Panc1 (cell line): ENCODE data around the gene LOXL3. TPM values are rescaled to one million over a fixed set of nuclear protein-coding genes. Genes with fewer than 3 reads are reported as not detected.

Source experiments
- ATAC-seq: fragments of 200-7000 bp; cut with Tn5 transposase; 2 replicates; pipeline ENCODE4 v1.9.1; 2020; ENCODE audit warnings: mild to moderate bottlenecking, moderate library complexity
- BruUV-seq: library from RNA; stranded (reverse); fragments of 400-500 nt; replicated peaks from 2 replicates; lab custom pipeline; 2021; lab: Mats Ljungman, UMichigan
- CTCF ChIA-PET: fragments of 300-600 bp; sonication (Branson Sonifier 250); formaldehyde crosslinking; loops from one replicate; lab custom pipeline; 2022; ENCODE audit warnings: antibody characterized with exemption; lab: Charles Lee
- POLR2A ChIA-PET: fragments of 300-600 bp; sonication (Branson Sonifier 250); formaldehyde crosslinking; loops from one replicate; lab custom pipeline; 2022; ENCODE audit warnings: antibody characterized with exemption; lab: Charles Lee
- DNase-seq: peaks from one replicate; pipeline ENCODE4 v3.0.0-alpha.2; 2010; ENCODE audit warnings: low read depth, low spot score
- H3K27ac ChIP-seq: 2 replicates; pipeline ENCODE4 v1.5.1; 2011; ENCODE audit warnings: mild to moderate bottlenecking, low read length, inconsistent platforms
- H3K27me3 ChIP-seq: fragments of 200-500 bp; sonication (Bioruptor generic); 2 replicates; pipeline ENCODE4 v1.6.0; 2014; ENCODE audit warnings: low read length, inconsistent platforms; ENCODE audit not compliant: control insufficient read depth, insufficient read depth
- H3K36me3 ChIP-seq: fragments of 200-500 bp; sonication (Bioruptor generic); 2 replicates; pipeline ENCODE4 v1.5.1; 2014; ENCODE audit warnings: inconsistent platforms, mild to moderate bottlenecking, low read length, moderate library complexity; ENCODE audit not compliant: control insufficient read depth, insufficient read depth
- H3K4me1 ChIP-seq: 2 replicates; pipeline ENCODE4 v1.5.1; 2011; ENCODE audit warnings: inconsistent platforms, mild to moderate bottlenecking, low read length, moderate library complexity; ENCODE audit not compliant: control insufficient read depth, insufficient read depth
- H3K4me3 ChIP-seq, 2 experiments: 2 replicates each; pipeline ENCODE4 v1.5.1; 2011 to 2012; ENCODE audit warnings: low read depth in 2 of 2, low read length in 2 of 2, mild to moderate bottlenecking in 2 of 2, inconsistent platforms in 1 of 2, moderate library complexity in 1 of 2
- H3K9me3 ChIP-seq: fragments of 200-500 bp; sonication (Bioruptor generic); 2 replicates; pipeline ENCODE4 v1.5.1; 2014; ENCODE audit warnings: low read depth, mild to moderate bottlenecking, inconsistent platforms, low read length, moderate library complexity; ENCODE audit not compliant: control insufficient read depth, insufficient read depth
- POLR2AphosphoS5 ChIP-seq: IDR thresholded peaks from 2 replicates; pipeline ENCODE4 v1.6.1; 2012; ENCODE audit warnings: mild to moderate bottlenecking, low read depth, low read length, moderate library complexity
- SIN3A ChIP-seq: IDR thresholded peaks from 2 replicates; pipeline ENCODE4 v1.6.1; 2012; ENCODE audit warnings: low read depth, mild to moderate bottlenecking, low read length, moderate library complexity, borderline replicate concordance; ENCODE audit not compliant: insufficient read depth
- TCF7L2 ChIP-seq: IDR thresholded peaks from 2 replicates; pipeline ENCODE4 v1.6.1; 2011; ENCODE audit warnings: mild to moderate bottlenecking, low read depth, low read length, inconsistent platforms
- in situ Hi-C: cut with HindIII; loops from 2 replicates; pipeline ENCODE4 v1.10.0; 2016; ENCODE audit warnings: low sequenced_read_pairs, low pct_unique_long_range_greater_than_20kb
- intact Hi-C: fragments of 100-400 bp; cut with micrococcal nuclease; formaldehyde crosslinking; loops from one replicate; pipeline ENCODE4 v1.10.0; 2022; ENCODE audit not compliant: unreplicated experiment
- total RNA-seq: library from RNA; stranded (reverse); gene quantifications from one replicate; pipeline ENCODE4 v1.2.1, GENCODE V29; 2021; ENCODE audit not compliant: unreplicated experiment
- TF ChIP-seq, protein P1 (sequence below): fragments of 450-650 bp; IDR thresholded peaks from 2 replicates; pipeline ENCODE4 v1.5.1; 2017; ENCODE audit warnings: mild to moderate bottlenecking
- TF ChIP-seq, protein P2 (sequence below), 2 experiments: IDR thresholded peaks; 2 replicates each; pipeline ENCODE4 v1.6.1; 2011 to 2012; ENCODE audit warnings: low read depth in 2 of 2, control low read depth in 1 of 2, low read length in 1 of 2, mild to moderate bottlenecking in 1 of 2, moderate library complexity in 1 of 2; ENCODE audit not compliant: insufficient read depth in 1 of 2

LOXL3 gene
- total RNA-seq, 1 experiment from 2014 or later, result 1.0 TPM

DNA sequence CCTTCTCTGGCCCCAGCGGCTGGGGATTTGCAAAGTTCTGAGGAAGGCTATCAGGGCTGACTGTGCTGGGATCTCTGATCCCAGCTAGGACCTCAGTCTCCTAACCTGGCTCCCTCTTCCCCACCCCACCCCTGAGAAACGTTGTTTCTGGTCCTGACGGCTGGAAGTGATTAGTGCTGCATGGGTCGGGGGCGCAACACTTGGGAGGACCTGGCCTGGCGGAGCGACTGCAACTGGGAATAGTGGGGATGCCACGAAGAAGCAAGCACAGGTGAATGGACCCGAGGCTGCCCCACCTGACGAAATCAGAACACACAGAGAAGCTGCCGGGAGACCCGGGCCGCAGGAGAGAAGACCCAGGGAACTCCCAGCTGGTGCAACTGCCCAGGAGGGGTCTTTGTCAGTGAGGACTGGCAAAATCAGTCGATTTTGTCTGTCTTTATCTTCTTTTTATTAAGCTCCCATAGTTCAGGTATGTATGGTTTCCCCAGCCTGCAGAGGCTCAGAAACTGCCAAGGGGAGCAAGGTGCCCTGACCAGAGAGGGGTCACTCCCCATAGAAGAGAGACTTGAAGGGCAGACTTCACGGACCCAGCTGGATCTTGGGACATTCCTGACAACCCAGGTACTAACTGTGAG is 53.7 kb downstream of the LOXL3 start:
- Histone ChIP-seq H3K4me1 (peaks cover 45% of the 10 kb centered on the region), H3K9me3 (no peaks in the 10 kb centered on the region), H3K27ac (peak overlapping the region; percentile 81), H3K27me3 (no peaks in the 10 kb centered on the region), H3K36me3 (no peaks in the 10 kb centered on the region; the same call in 1 of the 2 replicates), H3K4me3 (peak overlapping the region; percentile 43 to 65)
- ChIA-PET CTCF (interaction anchor here (0.6 kb wide), 1 partner anchor 48 kb away, joined by 3 read pairs; no protein-coding TSS in a partner anchor), POLR2A (interaction anchor here (0.5 to 1.5 kb wide), 3 partner anchors 11 to 42 kb away, joined by 3 to 12 read pairs (median 3); partner anchors contain the start of genes TLX2 and WBP1)
- no peak for ATAC-seq
- in situ Hi-C loops, result no loop called here
- intact Hi-C loops, result loop anchor here (10.0 kb wide), 1 partner anchor 85 kb away; no protein-coding TSS in a partner anchor
- DNase-seq, result no peak
- no peak for TF ChIP-seq SIN3A
- no peak for TF ChIP-seq TCF7L2
- no peak; the same call in 1 of the 2 replicates for TF ChIP-seq POLR2AphosphoS5
- TF ChIP-seq, protein P1, sequence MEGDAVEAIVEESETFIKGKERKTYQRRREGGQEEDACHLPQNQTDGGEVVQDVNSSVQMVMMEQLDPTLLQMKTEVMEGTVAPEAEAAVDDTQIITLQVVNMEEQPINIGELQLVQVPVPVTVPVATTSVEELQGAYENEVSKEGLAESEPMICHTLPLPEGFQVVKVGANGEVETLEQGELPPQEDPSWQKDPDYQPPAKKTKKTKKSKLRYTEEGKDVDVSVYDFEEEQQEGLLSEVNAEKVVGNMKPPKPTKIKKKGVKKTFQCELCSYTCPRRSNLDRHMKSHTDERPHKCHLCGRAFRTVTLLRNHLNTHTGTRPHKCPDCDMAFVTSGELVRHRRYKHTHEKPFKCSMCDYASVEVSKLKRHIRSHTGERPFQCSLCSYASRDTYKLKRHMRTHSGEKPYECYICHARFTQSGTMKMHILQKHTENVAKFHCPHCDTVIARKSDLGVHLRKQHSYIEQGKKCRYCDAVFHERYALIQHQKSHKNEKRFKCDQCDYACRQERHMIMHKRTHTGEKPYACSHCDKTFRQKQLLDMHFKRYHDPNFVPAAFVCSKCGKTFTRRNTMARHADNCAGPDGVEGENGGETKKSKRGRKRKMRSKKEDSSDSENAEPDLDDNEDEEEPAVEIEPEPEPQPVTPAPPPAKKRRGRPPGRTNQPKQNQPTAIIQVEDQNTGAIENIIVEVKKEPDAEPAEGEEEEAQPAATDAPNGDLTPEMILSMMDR, result no peak
- TF ChIP-seq, protein P2, sequence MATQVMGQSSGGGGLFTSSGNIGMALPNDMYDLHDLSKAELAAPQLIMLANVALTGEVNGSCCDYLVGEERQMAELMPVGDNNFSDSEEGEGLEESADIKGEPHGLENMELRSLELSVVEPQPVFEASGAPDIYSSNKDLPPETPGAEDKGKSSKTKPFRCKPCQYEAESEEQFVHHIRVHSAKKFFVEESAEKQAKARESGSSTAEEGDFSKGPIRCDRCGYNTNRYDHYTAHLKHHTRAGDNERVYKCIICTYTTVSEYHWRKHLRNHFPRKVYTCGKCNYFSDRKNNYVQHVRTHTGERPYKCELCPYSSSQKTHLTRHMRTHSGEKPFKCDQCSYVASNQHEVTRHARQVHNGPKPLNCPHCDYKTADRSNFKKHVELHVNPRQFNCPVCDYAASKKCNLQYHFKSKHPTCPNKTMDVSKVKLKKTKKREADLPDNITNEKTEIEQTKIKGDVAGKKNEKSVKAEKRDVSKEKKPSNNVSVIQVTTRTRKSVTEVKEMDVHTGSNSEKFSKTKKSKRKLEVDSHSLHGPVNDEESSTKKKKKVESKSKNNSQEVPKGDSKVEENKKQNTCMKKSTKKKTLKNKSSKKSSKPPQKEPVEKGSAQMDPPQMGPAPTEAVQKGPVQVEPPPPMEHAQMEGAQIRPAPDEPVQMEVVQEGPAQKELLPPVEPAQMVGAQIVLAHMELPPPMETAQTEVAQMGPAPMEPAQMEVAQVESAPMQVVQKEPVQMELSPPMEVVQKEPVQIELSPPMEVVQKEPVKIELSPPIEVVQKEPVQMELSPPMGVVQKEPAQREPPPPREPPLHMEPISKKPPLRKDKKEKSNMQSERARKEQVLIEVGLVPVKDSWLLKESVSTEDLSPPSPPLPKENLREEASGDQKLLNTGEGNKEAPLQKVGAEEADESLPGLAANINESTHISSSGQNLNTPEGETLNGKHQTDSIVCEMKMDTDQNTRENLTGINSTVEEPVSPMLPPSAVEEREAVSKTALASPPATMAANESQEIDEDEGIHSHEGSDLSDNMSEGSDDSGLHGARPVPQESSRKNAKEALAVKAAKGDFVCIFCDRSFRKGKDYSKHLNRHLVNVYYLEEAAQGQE (IDR thresholded peaks at IDR 0.05; ENCODE audit: insufficient read depth in 1 of 2, low read depth in 2 of 2, low read length in 1 of 2), result no peak
- no TSS peak for BruUV-seq

DNA sequence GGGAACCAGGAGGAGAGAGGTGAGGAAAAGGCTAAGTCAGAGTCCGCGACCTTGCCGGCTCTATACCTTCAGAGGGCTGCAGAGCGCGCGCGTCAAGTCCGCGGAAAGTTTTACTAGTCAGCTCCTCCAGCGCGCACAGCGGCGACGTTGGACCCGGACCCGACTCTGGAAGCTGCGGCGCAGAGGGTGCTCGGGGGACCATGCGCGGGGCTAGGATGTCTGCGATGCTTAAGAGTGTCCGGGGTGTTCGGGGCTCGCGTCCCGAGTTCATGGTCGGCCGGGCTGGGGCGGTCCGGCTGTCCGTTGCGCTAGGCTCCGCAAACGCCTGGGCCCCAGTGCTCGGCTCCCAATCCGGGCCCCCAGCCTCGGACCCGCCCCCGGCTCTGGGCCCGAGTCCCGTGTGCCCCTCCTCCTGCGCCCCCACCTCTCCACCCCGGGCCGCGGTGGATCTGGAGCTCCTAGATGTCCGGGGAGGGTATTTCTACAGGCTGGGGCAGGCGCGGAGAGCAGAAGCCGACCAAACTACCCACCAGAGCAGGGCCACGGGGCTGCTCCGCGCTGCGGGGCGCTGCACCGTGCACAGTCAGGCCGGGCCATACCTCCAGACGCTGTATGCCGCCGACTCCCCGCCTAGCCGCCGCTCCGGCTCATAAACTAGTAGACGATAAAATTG is 54.3 kb downstream of the LOXL3 start, which contains the start of gene LBX2:
LBX2 (minus strand) TSS at position 337 of the 673 bp plus-strand sequence; CDS start at position 271, 66 bp downstream.
- intact Hi-C loops, result no loop called here
- POLR2A ChIA-PET, result no interaction called here
- CTCF ChIA-PET, result interaction anchor here (0.6 kb wide), 1 partner anchor 48 kb away, joined by 3 read pairs; no protein-coding TSS in a partner anchor
- Histone ChIP-seq H3K27me3 (no peaks in the 10 kb centered on the region), H3K36me3 (no peaks in the 10 kb centered on the region), H3K4me3 (peak within 1 kb of the TSS; percentile 43 to 65), H3K27ac (peak within 1 kb of the TSS; percentile 81), H3K9me3 (no peaks in the 10 kb centered on the region), H3K4me1 (peaks cover 39% of the 10 kb centered on the region)
- TF ChIP-seq TCF7L2 (no peak), SIN3A (no peak), POLR2AphosphoS5 (no peak; the same call in 1 of the 2 replicates)
- TF ChIP-seq, protein P2 (IDR thresholded peaks at IDR 0.05; ENCODE audit: insufficient read depth in 1 of 2, low read depth in 2 of 2, low read length in 1 of 2), result no peak
- TF ChIP-seq, protein P1, result no peak
- DNase-seq (no peak), ATAC-seq (peak; percentile 44)
- BruUV-seq, result no TSS peak
- in situ Hi-C loops, result no loop called here
